CD4-positive, alpha-beta T cell (primary cell): ENCODE data around the gene TOMM22. TPM values are rescaled to one million over a fixed set of nuclear protein-coding genes. Genes with fewer than 3 reads are reported as not detected.

Experiments
- ATAC-seq: fragments of 200-7000 bp; cut with Tn5 transposase; one replicate; pipeline ENCODE4 v1.10.0; 2022; ENCODE audit warnings: mild to moderate bottlenecking; ENCODE audit not compliant: poor library complexity
- CTCF ChIA-PET: fragments of 350-600 bp; sonication (Branson Sonifier 250); formaldehyde crosslinking; loops from one replicate; lab custom pipeline; 2021; ENCODE audit warnings: antibody characterized with exemption, inconsistent platforms; lab: Charles Lee
- POLR2A ChIA-PET: fragments of 350-600 bp; sonication (Branson Sonifier 250); formaldehyde crosslinking; loops from one replicate; lab custom pipeline; 2021; ENCODE audit warnings: antibody characterized with exemption, inconsistent platforms; lab: Charles Lee
- DNase-seq, 14 experiments: peaks; one replicate each; pipeline ENCODE4 v3.0.0-alpha.2; 2013 to 2020; ENCODE audit warnings: mixed read lengths in 2 of 14
- H3K27ac ChIP-seq, 2 donors: one replicate each; pipeline versions ENCODE4 v1.5.1 to v1.7.0; 2013; ENCODE audit warnings: low read length in 2 of 2, low read depth in 1 of 2, mild to moderate bottlenecking in 1 of 2
- H3K27me3 ChIP-seq, 2 experiments: 1 replicate in 1 of 2; 2 replicates in 1 of 2; pipeline versions ENCODE4 v1.6.1 to v1.7.0; 2013; ENCODE audit warnings: low read length in 2 of 2, control low read depth in 1 of 2, mild to moderate bottlenecking in 1 of 2, moderate library complexity in 1 of 2; ENCODE audit not compliant: insufficient read depth in 2 of 2, control insufficient read depth in 1 of 2
- H3K36me3 ChIP-seq: one replicate; pipeline ENCODE4 v1.6.1; 2013; ENCODE audit warnings: low read length, control low read depth; ENCODE audit not compliant: insufficient read depth
- H3K4me1 ChIP-seq: one replicate; pipeline ENCODE4 v1.6.1; 2013; ENCODE audit warnings: low read length, control low read depth; ENCODE audit not compliant: insufficient read depth
- H3K4me3 ChIP-seq: one replicate; pipeline ENCODE4 v1.5.1; 2013; ENCODE audit warnings: mild to moderate bottlenecking, low read length, moderate library complexity
- H3K9me3 ChIP-seq, 2 experiments: 1 replicate in 1 of 2; 2 replicates in 1 of 2; pipeline versions ENCODE4 v1.6.1 to v1.7.0; 2013; ENCODE audit warnings: low read length in 2 of 2, mild to moderate bottlenecking in 2 of 2, control low read depth in 1 of 2, moderate library complexity in 1 of 2; ENCODE audit not compliant: control insufficient read depth in 1 of 2, insufficient read depth in 1 of 2
- H3K27ac Mint-ChIP-seq: one replicate; pipeline ENCODE4 v1.8.0; 2020; ENCODE audit warnings: mixed read lengths
- H3K27me3 Mint-ChIP-seq: one replicate; pipeline ENCODE4 v1.8.0; 2021; ENCODE audit warnings: mixed read lengths
- H3K36me3 Mint-ChIP-seq: one replicate; pipeline ENCODE4 v1.8.0; 2021; ENCODE audit warnings: low read depth, mixed read lengths
- H3K4me1 Mint-ChIP-seq: one replicate; pipeline ENCODE4 v1.8.0; 2021; ENCODE audit warnings: low read depth, mixed read lengths
- H3K4me3 Mint-ChIP-seq: one replicate; pipeline ENCODE4 v1.8.0; 2020; ENCODE audit warnings: mild to moderate bottlenecking, mixed read lengths
- H3K9me3 Mint-ChIP-seq: one replicate; pipeline ENCODE4 v1.8.0; 2020; ENCODE audit warnings: mixed read lengths
- intact Hi-C, 2 experiments: fragments of 100-400 bp; cut with DNase I in 1 of 2; cut with micrococcal nuclease in 1 of 2; formaldehyde crosslinking; loops; one replicate each; pipeline versions ENCODE4 v1.15.1 to v1.9.0; 2023 to 2025; cut with DNase I, micrococcal nuclease
- total RNA-seq, 174 experiments: library from RNA in 2 of 174; stranded (reverse) in 2 of 174; gene quantifications; one replicate each; pipeline ENCODE4 v1.2.3 and lab custom pipeline; 2021 to 2026
- TF ChIP-seq, protein P1 (sequence below): fragments of 200-600 bp; IDR thresholded peaks from one replicate; pipeline ENCODE4 v1.8.0; 2022; ENCODE audit warnings: antibody characterized with exemption, mild to moderate bottlenecking

TOMM22 gene
- total RNA-seq, 2 experiments from 2014 or later, result 53.7 to 54.8 TPM

DNA sequence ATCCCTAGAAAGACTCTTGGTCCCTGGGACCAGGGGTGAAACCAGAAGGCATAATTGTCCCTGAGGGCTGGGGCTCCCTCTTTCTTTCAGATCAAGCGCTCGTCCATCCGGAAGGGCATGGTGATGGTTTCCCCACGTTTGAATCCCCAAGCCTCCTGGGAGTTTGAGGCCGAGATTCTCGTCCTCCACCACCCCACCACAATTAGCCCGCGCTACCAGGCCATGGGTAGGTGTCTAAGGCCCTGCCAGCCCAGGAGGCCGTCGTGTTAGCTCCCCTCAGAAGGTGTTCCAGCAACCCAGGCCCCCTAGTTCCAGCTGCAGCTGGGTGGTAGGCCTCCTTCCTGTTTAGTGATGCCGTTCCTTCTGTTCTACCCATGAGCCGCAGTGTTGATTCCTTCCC, 45.4 kb downstream of the TOMM22 start:
- ChIA-PET POLR2A (interaction anchor here (1.5 to 21.7 kb wide), 3 partner anchors 7 to 25 kb away, joined by 3 to 752 read pairs (median 48); partner anchors contain the start of gene SUN2), CTCF (no interaction called here)
- Mint-ChIP-seq H3K4me1 (peaks cover 20% of the 10 kb centered on the region), H3K36me3 (peaks cover 97% of the 10 kb centered on the region), H3K9me3 (no peaks in the 10 kb centered on the region), H3K4me3 (no peak overlapping the region), H3K27ac (peak overlapping the region; percentile 51), H3K27me3 (no peaks in the 10 kb centered on the region)
- Histone ChIP-seq H3K27me3 (no peaks in the 10 kb centered on the region), H3K4me1 (peaks cover 9% of the 10 kb centered on the region), H3K36me3 (peaks cover 94% of the 10 kb centered on the region), H3K4me3 (no peak overlapping the region), H3K27ac (no peak overlapping the region), H3K9me3 (no peaks in the 10 kb centered on the region)
- DNase-seq, result peak in 1 of 14 experiments; percentile 29
- TF ChIP-seq, protein P1, sequence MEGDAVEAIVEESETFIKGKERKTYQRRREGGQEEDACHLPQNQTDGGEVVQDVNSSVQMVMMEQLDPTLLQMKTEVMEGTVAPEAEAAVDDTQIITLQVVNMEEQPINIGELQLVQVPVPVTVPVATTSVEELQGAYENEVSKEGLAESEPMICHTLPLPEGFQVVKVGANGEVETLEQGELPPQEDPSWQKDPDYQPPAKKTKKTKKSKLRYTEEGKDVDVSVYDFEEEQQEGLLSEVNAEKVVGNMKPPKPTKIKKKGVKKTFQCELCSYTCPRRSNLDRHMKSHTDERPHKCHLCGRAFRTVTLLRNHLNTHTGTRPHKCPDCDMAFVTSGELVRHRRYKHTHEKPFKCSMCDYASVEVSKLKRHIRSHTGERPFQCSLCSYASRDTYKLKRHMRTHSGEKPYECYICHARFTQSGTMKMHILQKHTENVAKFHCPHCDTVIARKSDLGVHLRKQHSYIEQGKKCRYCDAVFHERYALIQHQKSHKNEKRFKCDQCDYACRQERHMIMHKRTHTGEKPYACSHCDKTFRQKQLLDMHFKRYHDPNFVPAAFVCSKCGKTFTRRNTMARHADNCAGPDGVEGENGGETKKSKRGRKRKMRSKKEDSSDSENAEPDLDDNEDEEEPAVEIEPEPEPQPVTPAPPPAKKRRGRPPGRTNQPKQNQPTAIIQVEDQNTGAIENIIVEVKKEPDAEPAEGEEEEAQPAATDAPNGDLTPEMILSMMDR, result no peak
- intact Hi-C loops, result no loop called here
- ATAC-seq, result no peak

DNA sequence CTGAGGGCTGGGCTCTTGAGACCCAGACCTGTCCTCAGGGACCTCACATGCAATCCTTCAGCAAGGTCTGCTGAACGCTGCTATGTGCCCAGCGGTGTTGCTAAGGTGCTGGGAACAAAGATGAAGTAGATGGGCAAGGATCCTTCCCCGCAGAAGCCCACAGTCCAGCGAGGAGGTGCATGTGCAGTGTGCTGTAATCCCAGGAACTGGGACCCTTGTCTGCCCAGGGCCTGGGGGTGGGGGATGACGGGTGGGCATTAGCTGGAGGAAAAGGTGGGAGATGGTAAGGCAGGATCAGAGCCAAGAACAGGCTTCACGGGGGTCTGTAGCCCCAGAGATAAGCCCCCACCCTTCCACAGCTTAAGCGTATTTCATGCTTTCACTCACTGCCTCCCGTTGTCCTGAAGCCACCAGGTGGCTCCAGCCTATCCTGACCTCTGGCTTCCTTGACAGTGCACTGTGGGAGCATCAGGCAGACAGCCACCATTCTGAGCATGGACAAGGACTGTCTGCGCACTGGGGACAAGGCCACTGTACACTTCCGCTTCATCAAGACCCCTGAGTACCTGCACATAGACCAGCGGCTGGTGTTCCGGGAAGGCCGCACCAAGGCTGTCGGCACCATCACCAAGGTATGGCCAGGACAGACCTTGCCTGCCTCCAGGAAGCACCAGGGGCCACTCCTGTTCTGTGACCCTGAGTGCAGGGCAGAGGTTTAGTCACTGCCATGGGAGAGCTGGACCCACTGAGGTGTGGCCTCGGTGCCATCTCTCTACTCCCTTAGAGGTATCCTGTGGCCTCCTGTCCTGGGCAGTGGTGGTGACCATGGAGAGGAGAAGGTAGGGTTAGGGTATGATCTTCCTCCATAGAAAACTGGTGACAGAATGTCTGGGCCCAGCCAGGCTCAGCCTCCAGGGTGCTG, 46.0 kb downstream of the TOMM22 start:
- Histone ChIP-seq H3K27me3 (no peaks in the 10 kb centered on the region), H3K4me1 (peaks cover 15% of the 10 kb centered on the region), H3K4me3 (no peak overlapping the region), H3K27ac (no peak overlapping the region), H3K9me3 (no peaks in the 10 kb centered on the region), H3K36me3 (peaks cover 88% of the 10 kb centered on the region)
- no peak overlapping the region for H3K4me3 Mint-ChIP-seq
- H3K36me3 Mint-ChIP-seq, result peaks cover 97% of the 10 kb centered on the region
- no peaks in the 10 kb centered on the region for H3K9me3 Mint-ChIP-seq
- ATAC-seq (no peak), DNase-seq (peak in 1 of 14 experiments; percentile 23)
- peak overlapping the region; percentile 56 for H3K27ac Mint-ChIP-seq
- CTCF ChIA-PET, result no interaction called here
- intact Hi-C loops, result no loop called here
- POLR2A ChIA-PET, result interaction anchor here (21.7 kb wide), 1 partner anchor 24 kb away, joined by 752 read pairs; the partner anchor contains the start of gene SUN2
- TF ChIP-seq, protein P1, result no peak
- H3K27me3 Mint-ChIP-seq, result no peaks in the 10 kb centered on the region
- peaks cover 27% of the 10 kb centered on the region for H3K4me1 Mint-ChIP-seq

DNA sequence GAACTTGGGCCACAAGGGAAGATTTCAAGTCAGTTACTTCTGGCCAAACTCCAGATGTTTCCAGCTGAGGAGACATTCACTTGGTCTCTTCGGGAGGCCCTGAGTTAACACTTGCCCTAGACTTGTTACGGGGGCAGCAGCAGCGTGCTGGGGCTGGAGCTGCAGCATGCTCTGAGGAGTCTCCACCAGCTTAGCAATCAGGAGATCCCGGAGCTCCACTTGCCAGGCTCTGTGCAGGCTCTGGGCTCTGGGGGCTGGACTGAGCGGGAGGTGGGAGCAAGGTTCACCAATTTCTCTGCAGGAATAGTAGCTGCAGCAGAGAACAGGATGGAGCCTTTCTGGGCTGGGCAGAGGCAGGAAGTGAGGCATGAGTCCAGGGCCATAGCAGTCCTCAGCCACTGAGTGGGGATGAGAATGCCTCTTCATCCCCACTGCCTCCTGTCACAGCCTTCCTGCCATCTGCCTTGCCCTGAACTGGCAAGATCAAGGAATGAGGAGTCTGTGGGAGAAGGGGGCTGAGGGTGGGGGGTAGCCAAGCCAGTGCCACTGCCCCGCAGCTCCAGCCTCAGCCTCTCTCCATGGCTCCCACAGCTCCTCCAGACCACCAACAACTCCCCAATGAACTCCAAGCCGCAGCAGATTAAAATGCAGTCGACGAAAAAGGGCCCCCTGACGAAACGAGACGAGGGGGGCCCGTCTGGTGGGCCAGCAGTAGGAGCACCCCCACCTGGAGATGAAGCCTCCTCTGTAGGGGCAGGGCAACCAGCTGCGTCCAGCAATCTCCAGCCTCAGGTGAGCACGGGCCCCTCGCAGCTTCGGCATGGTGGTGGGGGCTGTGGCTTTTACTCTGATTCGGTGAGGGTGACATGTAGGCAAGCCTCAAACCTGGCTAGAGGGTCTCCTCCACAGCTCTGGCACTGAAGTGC, 47.4 kb downstream of the TOMM22 start:
- Mint-ChIP-seq H3K9me3 (no peaks in the 10 kb centered on the region), H3K27ac (peak overlapping the region; percentile 88), H3K36me3 (peaks cover 97% of the 10 kb centered on the region), H3K4me3 (no peak overlapping the region), H3K4me1 (peaks cover 40% of the 10 kb centered on the region), H3K27me3 (no peaks in the 10 kb centered on the region)
- POLR2A ChIA-PET, result interaction anchor here (0.6 to 21.7 kb wide), 4 partner anchors 20 to 47 kb away, joined by 3 to 752 read pairs (median 4); partner anchors contain the start of genes SUN2 and TOMM22
- H3K27ac ChIP-seq, result no peak overlapping the region
- peaks cover 28% of the 10 kb centered on the region for H3K4me1 ChIP-seq
- DNase-seq, result no peak
- peaks cover 84% of the 10 kb centered on the region for H3K36me3 ChIP-seq
- TF ChIP-seq, protein P1, result no peak
- H3K27me3 ChIP-seq, result no peaks in the 10 kb centered on the region
- H3K4me3 ChIP-seq, result no peak overlapping the region
- ATAC-seq, result no peak
- intact Hi-C loops, result no loop called here
- H3K9me3 ChIP-seq, result no peaks in the 10 kb centered on the region
- CTCF ChIA-PET, result no interaction called here
